ENCODE data around the gene SOWAHB.

Gene SOWAHB, protein sequence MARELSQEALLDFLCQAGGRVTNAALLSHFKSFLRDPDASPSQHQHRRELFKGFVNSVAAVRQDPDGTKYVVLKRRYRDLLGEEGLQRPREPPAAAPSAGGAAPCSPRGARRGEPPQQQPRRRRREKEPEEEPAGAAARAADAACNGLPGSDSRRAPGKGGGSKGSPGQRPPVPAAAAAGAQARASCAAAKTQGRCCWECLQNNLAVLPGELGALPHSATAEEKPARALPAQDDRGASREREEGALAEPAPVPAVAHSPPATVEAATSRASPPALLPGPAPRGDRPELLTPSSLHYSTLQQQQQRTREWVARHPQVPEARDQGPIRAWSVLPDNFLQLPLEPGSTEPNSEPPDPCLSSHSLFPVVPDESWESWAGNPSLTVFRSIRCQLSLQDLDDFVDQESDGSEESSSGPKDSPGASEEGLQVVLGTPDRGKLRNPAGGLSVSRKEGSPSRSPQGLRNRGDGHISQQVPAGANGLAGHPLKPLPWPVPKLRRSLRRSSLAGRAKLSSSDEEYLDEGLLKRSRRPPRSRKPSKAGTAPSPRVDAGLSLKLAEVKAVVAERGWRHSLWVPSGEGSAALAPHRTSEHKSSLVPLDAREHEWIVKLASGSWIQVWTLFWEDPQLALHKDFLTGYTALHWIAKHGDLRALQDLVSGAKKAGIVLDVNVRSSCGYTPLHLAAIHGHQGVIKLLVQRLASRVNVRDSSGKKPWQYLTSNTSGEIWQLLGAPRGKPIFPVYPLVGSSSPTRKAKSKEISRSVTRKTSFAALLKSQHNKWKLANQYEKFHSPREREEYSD

DNA sequence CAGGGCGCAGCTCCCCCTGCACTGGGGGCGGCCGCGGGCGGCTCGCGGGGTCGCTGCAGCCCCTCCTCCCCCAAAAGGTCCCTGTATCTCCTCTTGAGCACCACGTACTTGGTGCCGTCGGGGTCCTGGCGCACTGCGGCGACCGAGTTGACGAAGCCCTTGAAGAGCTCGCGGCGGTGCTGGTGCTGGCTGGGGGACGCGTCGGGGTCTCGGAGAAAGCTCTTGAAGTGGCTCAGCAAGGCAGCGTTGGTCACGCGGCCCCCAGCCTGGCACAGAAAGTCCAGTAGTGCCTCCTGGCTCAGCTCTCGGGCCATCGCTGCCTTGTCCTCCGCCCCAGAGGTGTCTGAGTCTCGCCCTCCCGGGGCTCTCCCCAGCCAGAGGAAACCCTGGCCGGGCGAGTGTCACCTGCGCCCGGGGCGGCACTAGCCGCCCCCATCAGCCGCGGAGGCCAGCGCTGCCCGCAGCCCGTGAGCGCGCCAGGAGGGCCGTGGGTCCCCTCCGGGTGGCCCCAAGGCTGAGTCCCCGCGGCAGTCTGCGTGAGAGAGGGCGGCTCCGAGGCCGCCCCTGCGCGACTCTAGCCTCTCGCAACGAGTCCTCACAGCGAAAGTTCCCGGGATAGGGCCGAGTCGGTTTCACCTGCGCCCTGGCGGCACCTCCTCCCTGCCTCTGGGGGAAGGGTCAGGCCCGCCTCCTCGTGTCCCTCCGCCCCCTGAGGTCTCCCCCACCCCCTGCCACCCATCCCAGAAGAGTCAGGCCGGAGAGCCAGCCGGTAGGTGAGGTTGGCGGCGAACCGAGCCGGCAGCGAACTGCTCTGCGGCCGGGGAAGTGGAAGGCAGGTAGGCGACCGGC, at the start of gene SOWAHB:
SOWAHB (minus strand) TSS at position 609 of the 849 bp plus-strand sequence; CDS start at position 314, 295 bp downstream.
- peak in 1 of 2 donors; percentile 42 for DNase-seq

DNA sequence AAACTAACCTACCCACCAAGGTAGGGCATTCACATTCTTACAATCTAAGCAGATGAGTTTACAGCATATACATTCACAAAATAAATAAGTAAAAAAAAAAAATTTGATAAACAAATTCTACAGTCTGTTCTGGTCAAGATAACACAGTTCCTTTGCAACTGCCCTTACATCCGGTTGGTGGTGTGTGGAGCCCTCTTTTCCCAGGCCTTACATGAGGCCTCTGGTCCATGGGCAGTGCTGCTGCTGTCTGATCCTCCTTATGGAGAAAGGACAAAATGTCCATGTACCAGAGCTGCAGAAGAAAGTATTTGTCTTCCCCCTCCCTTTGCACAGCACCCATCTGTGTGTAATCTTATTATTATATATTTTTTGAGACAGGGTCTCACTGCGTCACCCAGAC, 49.4 kb upstream of the SOWAHB start:
- DNase-seq, result no peak

DNA sequence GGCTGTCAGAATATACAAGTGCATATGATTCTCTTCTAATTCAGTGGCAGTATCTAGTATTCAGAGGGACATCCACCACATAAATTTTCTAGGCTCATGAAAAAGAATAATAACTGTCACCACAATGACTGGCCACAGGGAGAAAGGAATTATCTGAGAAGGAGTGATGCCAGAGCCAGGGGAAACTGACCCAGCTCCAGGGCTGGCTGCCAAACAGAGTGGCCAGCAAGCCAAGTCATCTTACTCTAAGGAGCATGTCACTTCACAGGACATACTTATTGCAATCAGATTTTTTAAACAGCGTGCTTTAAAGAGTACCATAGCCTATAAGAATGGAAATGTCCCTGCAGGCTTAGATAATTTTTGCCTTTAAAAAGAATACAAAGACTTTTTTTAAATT, 45.8 kb upstream of the SOWAHB start:
- DNase-seq, result no peak

DNA sequence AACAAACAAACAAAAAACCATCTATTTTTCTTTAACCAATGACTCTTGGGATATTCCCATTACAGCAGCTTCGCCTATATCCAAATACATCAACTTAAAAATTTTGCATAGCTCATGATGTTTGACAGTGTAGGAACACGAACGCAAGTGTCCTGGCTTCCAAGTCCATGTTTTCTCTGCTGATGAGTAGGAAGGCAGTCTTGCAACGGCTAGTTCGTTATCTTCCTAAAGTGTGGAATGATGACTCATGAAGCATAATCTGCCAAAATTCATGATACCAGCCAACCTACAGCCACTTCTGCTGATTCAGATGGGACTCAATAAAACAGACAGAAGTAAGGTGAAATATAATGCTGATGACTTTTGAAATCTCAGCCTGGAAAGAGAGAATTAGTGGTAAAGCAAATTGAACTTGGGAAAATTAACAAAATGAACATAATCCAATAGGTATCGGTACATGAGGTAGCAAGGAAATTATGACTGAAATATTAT, 45.2 kb upstream of the SOWAHB start:
- no peak for DNase-seq

GRCh38 chr4:76939184-76939583, 41.2 kb upstream of the SOWAHB start:
- DNase-seq, result no peak

DNA sequence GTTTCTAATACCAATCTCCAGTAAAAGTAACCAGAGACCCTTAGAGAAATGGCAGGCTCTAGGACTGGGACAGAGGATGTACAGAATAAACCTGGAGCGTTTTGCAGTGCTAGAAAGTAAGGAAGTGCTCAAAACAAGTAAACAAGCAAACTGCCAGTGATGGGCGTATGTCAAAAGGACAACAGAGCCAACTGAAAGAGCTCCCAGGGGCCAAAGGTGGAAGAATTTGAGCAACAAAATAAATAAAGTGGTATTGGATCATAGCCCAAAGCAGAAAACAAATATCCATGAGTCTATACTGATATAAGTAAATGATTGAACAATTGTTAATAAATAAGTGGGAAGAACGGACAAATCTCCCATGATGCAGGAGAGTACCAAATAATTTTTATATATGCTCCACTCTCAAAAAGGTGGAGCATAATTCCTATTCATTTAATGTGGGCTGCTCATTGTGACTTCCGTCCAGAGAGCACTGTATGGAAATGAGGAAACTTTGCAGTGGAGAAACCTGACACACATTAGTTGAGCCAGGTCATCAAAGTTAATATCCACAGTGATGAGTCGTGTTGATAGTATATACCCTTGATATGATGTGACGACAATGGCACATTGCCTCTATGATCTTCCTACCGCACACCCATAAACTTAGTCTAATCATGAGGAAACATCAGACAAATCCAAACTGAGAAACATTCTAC, 33.8 kb upstream of the SOWAHB start:
- no peak for DNase-seq

DNA sequence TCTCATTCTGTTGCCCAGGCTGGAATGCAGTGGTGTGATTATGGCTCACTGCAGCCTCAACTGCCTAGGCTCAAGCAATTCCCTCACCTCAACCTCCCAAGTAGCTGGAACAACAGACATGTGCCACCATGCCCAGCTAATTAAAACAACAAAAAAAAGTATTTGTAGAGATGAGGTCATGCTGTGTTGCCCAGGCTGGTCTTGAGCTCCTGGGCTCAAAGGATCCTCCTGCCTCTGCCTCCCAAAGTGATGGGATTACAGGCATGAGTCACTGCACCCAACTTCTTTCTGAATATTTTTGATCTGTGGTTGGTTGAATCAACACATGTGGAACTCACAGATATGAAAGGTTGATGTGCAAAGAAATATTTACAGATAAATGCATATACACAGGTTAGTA, 33.1 kb upstream of the SOWAHB start:
- no peak for DNase-seq

DNA sequence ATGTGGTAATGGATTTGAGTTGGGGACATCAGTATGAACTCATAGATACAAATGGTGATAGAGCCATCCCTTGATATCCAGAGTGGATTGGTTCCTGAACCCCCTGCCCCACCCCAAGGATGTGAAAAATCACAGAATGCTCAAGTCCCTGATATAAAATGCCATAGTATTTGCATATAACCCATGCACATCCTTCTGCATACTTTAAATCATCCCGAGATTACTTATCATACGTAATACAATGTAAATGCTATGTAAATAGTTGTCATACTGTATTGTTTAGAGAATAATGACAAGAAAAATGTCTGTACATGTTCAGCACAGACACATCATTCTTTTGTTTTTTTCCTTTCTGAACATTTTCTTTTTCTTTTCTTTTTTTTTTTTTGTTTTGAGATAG, 32.7 kb upstream of the SOWAHB start:
- DNase-seq, result no peak

- DNase-seq, result no peak
Observed at GRCh38 chr4:76926841-76927240, 28.9 kb upstream of the SOWAHB start.

DNA sequence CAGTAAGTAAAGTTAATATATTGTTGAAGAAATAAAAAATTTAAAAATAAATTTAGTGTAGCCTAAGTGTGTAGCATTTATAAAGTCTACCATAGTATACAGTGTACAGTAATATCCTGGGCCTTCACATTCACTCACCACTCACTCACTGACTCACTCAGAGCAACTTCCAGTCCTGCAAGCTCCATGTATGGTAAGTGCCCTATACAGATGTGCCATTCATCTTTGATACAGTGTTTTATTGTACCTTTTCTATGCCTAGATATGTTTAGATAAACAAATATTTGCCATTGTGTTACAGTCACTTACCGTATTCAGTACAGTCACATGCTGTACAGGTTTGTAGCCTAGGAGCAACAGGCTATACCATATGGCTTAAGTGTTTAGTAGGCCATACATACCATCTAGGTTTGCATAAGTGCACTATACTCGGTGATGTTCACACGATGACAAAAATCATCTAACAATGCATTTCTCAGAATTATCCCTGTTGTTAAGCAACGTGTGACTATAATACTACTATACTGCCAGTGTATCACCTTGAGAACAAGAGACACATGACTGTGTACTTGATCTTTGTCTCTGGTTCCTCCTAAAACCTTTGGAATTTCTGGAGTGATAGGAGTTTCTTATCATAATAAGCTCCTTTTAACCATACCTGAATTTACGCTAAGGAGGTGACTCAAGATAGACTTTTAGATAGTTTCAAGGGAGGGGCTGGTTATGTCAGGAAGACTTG, 25.8 kb upstream of the SOWAHB start:
- DNase-seq, result no peak

- no peak for DNase-seq
Observed at GRCh38 chr4:76920715-76921114, 22.8 kb upstream of the SOWAHB start.

DNA sequence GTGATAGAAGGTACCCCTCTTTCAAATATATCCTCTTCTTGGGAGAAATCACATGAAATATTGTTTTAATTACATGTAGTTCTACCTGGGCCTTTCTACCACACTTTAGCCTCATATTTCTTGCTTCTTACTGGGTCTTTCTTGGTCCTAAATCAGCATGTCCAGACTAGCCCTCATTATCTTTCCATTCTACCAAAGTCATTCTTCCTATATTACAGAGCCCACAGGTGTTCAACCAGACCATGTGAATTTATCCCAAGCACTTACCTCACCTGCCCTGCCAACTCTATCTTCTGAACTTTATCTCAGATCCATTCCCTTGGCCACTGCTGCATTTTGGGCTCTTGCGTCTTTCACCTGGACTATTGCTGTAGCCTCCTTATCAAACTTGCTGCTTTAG, 11.8 kb upstream of the SOWAHB start:
- DNase-seq, result no peak

DNA sequence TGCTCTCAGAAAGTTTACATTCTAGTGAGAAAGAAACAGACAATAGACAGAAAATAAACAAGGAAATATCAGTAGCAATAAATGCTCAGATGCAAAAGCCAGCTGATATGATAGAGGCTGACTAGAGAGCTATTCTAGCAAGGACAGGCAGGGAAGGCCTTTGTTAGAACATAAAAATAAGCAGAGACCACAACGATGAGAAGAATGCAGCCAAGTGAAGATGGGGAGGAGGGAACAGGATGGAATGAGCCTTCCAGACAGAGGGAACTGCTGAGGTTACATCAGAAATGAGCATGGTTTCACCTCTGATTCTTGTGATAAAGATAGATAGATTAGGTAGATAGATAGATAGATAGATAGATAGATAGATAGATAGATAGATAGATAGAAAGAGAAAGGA, 7.6 kb upstream of the SOWAHB start:
- DNase-seq, result no peak

- DNase-seq, result no peak
Observed at GRCh38 chr4:76904646-76905190, 6.8 kb upstream of the SOWAHB start.

DNA sequence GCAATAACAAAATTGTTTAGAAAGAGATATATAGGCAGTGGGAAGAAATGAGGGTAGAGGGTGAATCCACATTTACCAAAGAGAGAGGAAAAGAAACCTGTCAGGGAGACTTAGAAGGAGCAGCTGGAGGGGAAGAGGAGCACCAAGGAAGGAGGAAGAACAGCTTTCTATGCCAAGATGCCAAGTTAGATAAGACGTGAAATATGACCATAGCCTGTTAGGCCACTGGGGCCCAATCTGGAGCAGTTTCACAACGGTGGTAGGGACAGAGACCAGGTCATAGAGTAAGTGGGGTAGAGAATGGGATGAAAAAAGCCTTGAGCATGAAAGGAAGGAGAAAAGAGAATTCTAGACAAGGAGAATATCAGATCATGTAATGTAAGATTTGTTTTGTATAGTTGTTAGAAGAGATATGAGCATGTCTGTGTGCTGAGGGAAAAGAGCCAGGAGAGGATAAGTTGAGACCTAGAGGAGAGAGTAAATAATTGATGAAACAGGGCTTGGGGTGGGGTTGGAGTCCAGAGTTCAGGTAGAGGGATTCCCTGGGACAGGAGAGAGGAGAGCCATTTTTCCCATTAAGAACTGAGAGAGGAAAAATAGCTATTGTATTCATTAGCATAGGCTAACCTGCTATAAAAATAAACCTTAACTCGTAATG, 4.4 kb upstream of the SOWAHB start:
- no peak for DNase-seq

- DNase-seq, result no peak
Observed at GRCh38 chr4:76898949-76899645, 1.2 kb upstream of the SOWAHB start.

DNA sequence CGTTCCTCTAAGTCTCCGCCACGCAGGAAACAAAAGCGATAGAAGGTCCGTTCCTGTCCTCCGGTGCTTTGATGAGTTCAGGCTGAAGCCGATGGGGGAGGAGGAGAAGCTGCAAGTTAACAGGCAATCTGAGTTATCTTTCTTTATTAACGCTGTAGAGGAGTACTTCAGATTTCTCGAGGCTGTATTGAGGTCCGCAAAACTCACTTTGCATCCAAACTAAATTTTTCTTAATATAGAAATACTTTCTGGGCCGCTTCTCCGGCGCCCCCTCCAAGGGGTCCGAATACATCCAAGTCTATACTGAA, 395 bp upstream of the SOWAHB start:
- no peak for DNase-seq

DNA sequence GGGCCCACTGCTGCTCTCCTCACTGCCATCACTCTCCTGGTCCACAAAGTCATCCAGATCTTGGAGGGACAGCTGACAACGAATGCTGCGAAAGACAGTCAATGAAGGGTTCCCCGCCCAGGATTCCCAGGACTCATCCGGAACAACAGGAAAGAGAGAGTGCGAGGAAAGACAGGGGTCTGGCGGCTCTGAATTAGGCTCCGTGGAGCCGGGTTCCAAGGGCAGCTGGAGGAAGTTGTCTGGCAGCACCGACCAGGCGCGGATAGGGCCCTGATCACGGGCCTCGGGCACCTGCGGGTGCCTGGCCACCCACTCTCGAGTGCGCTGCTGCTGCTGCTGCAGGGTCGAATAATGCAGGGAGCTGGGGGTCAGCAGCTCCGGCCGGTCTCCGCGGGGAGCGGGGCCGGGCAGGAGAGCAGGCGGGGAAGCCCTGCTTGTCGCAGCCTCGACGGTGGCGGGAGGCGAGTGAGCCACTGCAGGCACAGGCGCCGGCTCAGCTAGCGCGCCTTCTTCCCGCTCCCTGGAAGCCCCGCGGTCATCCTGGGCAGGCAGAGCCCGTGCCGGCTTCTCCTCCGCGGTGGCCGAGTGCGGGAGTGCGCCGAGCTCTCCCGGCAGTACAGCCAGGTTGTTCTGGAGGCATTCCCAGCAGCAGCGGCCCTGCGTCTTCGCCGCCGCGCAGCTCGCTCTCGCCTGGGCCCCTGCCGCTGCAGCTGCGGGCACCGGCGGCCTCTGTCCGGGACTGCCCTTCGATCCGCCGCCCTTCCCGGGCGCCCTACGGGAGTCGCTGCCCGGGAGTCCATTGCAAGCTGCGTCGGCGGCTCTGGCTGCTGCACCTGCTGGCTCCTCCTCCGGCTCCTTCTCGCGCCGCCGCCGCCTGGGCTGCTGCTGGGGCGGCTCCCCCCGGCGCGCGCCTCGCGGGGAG, 1.1 kb downstream of the SOWAHB start:
- DNase-seq, result no peak

DNA sequence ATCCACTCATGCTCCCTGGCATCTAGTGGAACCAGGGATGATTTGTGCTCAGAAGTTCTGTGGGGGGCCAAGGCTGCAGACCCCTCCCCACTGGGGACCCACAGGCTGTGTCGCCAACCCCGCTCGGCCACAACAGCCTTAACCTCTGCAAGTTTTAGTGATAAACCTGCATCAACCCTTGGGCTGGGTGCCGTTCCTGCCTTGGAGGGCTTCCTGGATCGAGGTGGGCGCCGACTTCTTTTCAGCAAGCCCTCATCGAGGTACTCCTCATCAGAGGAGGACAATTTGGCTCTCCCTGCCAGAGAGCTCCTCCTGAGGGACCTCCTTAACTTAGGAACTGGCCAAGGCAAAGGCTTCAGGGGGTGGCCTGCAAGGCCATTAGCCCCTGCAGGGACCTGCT, 1.9 kb downstream of the SOWAHB start:
- no peak for DNase-seq
